ENCODE results near the gene MZT2B. TPM values are rescaled to one million over a fixed set of nuclear protein-coding genes. Genes with fewer than 3 reads are reported as not detected.
A peak's percentile ranks its signal among the peaks of the same experiment; 100 is the strongest.
"Not testable (repeated sequence)": the region's sequence is repeated elsewhere in the genome, so short reads cannot be mapped to it uniquely, and the experiment has no call there.

The MZT2B gene, protein sequence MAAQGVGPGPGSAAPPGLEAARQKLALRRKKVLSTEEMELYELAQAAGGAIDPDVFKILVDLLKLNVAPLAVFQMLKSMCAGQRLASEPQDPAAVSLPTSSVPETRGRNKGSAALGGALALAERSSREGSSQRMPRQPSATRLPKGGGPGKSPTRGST
- 133 TPM for polyA plus RNA-seq (ENCODE audit: insufficient read length)

DNA sequence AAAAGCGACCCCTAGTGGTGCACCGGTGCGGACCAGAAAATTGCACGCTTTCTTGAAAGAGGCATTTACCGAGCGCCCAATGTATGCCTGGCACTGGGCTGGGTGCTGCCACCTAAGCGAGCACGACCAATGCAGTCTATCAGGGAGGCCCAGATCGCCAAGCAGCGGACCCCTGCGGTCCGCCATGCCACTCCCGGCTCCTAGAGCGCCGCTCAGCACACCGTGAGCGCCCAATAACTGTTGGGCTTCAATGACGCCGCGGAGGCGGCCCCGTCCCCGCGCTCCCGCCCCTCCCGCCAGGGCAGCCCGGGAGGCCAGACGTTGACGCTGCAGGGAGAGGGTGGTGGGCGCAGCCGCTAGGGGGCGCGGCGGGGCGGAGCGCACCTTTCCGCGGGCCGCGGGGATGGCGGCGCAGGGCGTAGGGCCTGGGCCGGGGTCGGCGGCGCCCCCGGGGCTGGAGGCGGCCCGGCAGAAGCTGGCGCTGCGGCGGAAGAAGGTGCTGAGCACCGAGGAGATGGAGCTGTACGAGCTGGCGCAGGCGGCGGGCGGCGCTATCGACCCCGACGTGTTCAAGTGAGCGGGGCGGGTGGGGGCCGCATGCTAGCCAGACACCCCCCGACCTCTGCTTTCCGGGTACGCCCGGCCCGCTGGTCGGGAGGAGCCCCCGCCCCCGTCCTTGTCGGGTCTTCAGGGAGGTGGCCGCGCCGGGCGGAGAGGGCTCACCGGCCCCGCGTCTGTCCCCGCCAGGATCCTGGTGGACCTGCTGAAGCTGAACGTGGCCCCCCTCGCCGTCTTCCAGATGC is at the start of gene MZT2B:
Gene MZT2B, plus strand, starts transcription at position 383 of the 803 bp plus-strand sequence. Its CDS starts 21 bp downstream, at position 404.
- peak; percentile 51 for DNase-seq (ENCODE audit: low read depth)

DNA sequence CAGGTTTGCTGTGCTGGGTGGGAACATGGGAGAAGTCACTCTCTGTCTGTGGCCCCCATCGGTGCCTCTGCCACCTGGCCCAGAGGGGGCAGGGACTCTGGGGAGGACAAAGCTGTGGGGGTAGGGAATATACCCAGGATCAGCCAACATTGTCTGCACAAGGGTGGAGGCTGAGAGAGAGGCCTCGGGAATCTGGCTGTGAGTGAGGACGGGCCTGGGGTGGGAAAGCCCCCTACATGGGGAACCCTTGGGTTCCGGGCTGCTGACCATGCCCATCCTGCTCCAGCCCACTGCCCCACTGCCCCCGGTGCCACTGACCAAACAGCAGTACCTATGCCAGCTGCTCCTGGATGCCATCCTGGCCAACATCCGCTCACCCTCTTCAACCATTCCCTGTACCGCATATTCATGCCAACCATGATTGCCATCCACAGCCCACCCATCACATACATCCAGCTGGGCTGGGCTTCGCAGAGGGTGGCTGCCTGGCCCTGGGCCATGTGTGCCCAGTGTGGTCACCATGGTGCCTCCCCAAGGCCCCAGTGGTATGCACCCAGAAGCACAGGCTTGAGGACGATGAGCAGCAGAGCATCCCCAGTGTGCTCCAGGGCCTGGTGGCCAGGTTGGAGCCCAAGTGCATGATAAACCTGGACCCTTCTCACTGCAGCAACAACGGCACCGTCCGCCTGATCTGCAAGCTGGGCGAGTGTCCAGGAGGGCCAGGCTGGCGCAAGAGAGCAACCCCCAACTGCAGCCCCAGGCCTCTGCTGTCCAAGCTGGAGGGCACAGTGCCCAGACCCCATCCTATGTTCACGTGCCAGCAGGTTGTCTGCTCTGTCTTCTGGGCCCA is 46.1 kb upstream of the MZT2B start:
- no peak for DNase-seq (ENCODE audit: low read depth)

DNA sequence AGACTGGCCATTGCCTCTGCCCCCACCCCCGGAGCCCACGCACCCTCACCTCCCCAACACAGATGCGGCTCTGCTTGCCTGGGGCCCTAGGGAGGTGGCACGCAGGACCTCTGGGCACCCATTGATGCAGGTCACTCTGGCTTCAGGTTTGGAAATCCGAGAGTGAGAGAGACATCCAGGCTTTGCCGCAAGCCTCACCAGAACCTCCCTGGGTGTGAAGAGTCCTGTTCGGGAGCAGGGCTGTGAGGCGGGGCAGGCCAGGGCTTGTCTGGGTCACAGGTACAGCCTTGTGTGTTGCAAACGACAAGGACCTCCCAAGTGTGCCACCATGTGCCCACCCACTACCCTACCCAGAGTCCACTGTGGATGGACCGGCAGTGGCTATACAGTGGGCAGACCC is 45.5 kb upstream of the MZT2B start:
- DNase-seq (ENCODE audit: low read depth) = not testable (repeated sequence)

DNA sequence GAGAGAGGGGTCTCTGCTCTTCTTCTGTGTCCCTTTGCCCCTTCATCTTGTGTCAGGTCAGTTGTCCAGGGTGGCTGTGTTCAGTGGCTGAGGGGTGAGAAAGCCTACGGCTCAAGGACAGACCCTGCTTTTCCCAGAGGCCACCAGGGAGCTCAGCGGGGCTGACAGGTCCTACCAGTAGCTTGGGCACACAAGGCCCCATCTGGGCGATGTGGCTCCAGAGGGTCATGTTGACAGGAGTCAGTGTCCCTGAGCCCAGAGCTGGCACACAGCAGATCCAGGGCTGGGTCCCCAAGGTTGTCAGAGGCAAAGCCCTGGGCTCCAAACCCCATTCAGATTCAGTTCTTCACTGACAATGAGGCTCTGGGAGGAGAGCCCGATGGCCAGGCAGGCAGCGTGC is 44.9 kb upstream of the MZT2B start:
- not testable (repeated sequence) for DNase-seq (ENCODE audit: low read depth)

GRCh38 chr2:130138326-130138725 is 43.7 kb upstream of the MZT2B start:
- not testable (repeated sequence) for DNase-seq (ENCODE audit: low read depth)

GRCh38 chr2:130138841-130139251 is 43.2 kb upstream of the MZT2B start:
- DNase-seq (ENCODE audit: low read depth) = not testable (repeated sequence)

- not testable (repeated sequence) for DNase-seq (ENCODE audit: low read depth)
These were observed 42.5 kb upstream of the MZT2B start for GRCh38 chr2:130139331-130140280.

DNA sequence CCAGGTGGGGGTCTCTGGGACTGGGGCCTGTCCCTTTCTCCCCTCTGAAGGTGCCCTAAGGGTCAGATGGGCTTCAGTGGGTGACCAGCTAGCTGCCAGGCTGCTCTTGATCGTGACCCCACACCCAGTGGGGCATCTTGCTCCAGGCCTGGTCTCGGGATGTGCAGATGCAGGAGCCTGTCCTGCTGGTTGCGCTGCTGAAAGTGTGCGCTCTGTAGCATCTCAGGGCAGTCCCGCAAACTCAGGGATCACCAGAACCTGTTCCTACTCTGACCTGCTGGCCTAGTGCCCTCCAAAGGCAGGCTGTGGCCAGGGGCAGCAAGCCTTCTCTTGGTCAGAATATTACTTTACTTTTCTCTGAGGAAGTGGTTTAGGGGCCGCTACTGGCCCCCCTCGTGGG is 41.5 kb upstream of the MZT2B start:
- DNase-seq (ENCODE audit: low read depth) = not testable (repeated sequence)

DNA sequence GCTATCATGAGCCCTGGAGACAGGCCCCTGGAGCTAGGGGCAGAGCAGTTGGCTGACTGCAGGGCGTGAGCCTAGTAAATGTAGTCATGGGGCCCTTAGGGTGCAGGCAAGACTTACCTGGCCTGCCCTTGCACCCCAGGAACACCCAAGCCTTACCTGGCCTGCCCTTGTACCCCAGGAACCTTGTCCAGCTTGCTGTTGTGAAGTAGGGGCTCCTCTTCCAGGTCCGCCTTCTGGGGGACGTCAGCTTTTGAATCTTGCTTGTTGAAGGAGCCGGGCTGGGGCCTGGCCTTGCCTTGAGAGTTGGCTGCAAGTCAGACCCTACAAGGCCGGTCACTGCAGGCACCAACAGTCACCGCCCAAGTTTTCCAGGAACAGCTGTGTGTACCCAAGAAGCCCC is 41.1 kb upstream of the MZT2B start:
- not testable (repeated sequence) for DNase-seq (ENCODE audit: low read depth)

GRCh38 chr2:130141645-130142370 is 40.3 kb upstream of the MZT2B start:
- not testable (repeated sequence) for DNase-seq (ENCODE audit: low read depth)

DNA sequence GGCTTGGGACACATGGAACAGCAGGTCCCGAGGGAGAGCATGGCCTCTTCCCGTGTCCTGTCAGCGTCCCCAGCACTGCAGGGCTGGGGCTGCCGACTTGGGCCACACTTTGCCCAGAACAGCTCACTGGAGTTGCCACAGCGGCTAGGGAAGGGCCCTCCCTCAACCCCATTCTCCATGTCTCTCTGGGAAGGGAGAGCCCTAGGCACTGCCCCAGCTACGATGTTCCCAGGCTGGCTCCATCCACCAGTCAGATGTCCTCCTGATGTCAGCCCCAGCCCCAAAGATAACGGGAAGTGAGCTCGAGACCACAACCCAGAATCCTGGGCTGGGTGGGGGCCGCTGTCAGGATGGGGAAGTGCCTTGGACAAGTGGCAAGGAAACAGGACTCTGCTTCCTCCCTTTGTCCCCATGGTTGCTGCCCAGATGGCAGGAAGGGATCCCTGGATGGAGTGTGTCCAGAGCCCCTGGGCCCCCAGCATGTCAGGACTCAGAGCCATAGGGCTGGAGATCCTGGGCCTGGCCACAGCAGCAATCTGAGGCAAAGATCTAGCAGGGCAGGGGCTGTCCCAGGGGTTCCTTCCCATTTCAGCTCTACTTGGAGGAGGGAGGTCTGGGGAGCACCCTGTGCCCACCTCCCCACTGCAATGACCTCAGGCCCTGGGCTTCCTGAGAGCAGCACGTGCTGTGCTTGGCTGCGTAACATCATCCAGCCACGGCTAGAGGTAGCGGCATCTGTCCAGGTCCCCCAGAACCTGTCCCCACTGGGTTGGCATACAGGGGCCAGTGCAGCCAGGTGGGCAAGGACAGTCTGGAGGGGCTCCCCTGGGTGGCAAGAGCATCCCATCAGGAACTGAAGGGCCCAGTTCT is 39.4 kb upstream of the MZT2B start:
- not testable (repeated sequence) for DNase-seq (ENCODE audit: low read depth)

- not testable (repeated sequence) for DNase-seq (ENCODE audit: low read depth)
These were observed 38.6 kb upstream of the MZT2B start for GRCh38 chr2:130143266-130144039.

GRCh38 chr2:130145006-130145414 is 37.1 kb upstream of the MZT2B start, which contains the start of gene CCDC74B:
Gene CCDC74B, minus strand, starts transcription at chr2:130145112. Its CDS starts 116 bp downstream, at chr2:130144996.
- DNase-seq (ENCODE audit: low read depth) = not testable (repeated sequence)

DNA sequence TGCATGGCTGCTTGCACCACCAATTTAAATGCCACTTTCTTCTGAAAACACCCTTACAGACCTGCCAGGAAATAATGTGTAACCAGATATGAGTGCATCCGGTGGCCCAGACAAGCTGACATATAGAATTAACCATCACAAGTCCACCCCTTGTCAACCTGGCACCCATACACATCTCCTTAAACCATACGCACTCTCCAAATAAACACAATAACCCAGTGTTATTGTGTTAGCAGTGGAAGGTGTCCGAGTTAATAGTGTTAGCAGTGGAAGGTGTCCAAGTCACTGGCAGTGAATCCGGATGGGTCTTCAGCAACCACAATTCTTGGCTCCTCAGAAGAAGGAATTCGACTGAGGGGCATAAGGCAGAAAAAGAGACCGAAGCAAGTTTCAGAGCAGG is 33.5 kb upstream of the MZT2B start:
- DNase-seq (ENCODE audit: low read depth) = not testable (repeated sequence)

GRCh38 chr2:130150181-130151144 is 31.6 kb upstream of the MZT2B start:
- DNase-seq (ENCODE audit: low read depth) = no peak

DNA sequence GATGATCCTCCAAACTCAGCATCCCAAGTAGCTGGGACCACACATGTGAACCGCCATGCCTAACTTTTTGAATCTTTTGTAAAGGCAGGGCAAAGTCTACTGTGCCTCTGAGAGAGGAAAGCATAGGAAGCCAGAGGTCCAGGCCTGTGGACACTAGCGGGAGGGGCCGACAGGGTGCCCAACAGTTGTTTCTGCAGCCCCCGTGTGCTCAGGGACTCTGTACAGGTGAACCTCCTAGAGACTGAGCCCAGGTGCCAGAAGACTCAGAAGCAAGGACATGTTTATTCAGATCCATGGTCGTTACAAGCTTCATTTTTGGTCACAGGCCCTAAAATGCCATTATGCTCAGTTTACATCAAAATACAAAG is 30.9 kb upstream of the MZT2B start:
- not testable (repeated sequence) for DNase-seq (ENCODE audit: low read depth)

- DNase-seq (ENCODE audit: low read depth) = not testable (repeated sequence)
These were observed 29.8 kb upstream of the MZT2B start for GRCh38 chr2:130152136-130152815.
